HS-27A (cell line): ENCODE data around the gene WWOX.

Source experiments
- DNase-seq: peaks from one replicate; pipeline ENCODE4 v3.0.0-alpha.2; 2012; ENCODE audit warnings: low read depth, missing footprints

WWOX gene

GRCh38 chr16:78620291-78620690 lies 520.8 kb downstream of the WWOX start:
- DNase-seq: no peak

- DNase-seq: no peak
Observed at GRCh38 chr16:78623796-78624195, 524.3 kb downstream of the WWOX start.

GRCh38 chr16:78624366-78624765 lies 524.9 kb downstream of the WWOX start:
- DNase-seq: no peak

GRCh38 chr16:78628461-78629045 lies 529.1 kb downstream of the WWOX start:
- no peak for DNase-seq

GRCh38 chr16:78629173-78629572 lies 529.7 kb downstream of the WWOX start:
- no peak for DNase-seq

GRCh38 chr16:78630102-78630501 lies 530.6 kb downstream of the WWOX start:
- no peak for DNase-seq

GRCh38 chr16:78633551-78633950 lies 534.1 kb downstream of the WWOX start:
- DNase-seq: no peak

GRCh38 chr16:78635807-78636206 lies 536.4 kb downstream of the WWOX start:
- no peak for DNase-seq

- no peak for DNase-seq
Observed at GRCh38 chr16:78638371-78638770, 538.9 kb downstream of the WWOX start.

GRCh38 chr16:78639775-78640174 lies 540.3 kb downstream of the WWOX start:
- DNase-seq: no peak

GRCh38 chr16:78640886-78641285 lies 541.4 kb downstream of the WWOX start:
- no peak for DNase-seq

- no peak for DNase-seq
Observed at GRCh38 chr16:78641433-78641832, 542.0 kb downstream of the WWOX start.

GRCh38 chr16:78642621-78643285 lies 543.3 kb downstream of the WWOX start:
- no peak for DNase-seq

GRCh38 chr16:78645657-78646056 lies 546.2 kb downstream of the WWOX start:
- DNase-seq: no peak

- DNase-seq: no peak
Observed at GRCh38 chr16:78647019-78647418, 547.6 kb downstream of the WWOX start.

- DNase-seq: no peak
Observed at GRCh38 chr16:78647491-78647890, 548.0 kb downstream of the WWOX start.

- no peak for DNase-seq
Observed at GRCh38 chr16:78648517-78648916, 549.1 kb downstream of the WWOX start.

GRCh38 chr16:78650339-78651074 lies 551.1 kb downstream of the WWOX start:
- DNase-seq: no peak

- DNase-seq: no peak
Observed at GRCh38 chr16:78654929-78655328, 555.5 kb downstream of the WWOX start.

- DNase-seq: no peak
Observed at GRCh38 chr16:78655331-78656113, 556.1 kb downstream of the WWOX start.

- DNase-seq: no peak
Observed at GRCh38 chr16:78656887-78657286, 557.4 kb downstream of the WWOX start.

- no peak for DNase-seq
Observed at GRCh38 chr16:78659216-78659615, 559.8 kb downstream of the WWOX start.
